GM20000 (cell line): ENCODE data around the gene ADNP2.

Experiments used
- DNase-seq: peaks from one replicate; pipeline ENCODE4 v3.0.0; 2012; ENCODE audit warnings: low spot score
- CTCF ChIP-seq: IDR thresholded peaks from 2 replicates; pipeline ENCODE4 v1.5.1; 2012; ENCODE audit warnings: mild to moderate bottlenecking, control low read depth; ENCODE audit errors: extremely low read depth, missing control alignments

Gene ADNP2

DNA sequence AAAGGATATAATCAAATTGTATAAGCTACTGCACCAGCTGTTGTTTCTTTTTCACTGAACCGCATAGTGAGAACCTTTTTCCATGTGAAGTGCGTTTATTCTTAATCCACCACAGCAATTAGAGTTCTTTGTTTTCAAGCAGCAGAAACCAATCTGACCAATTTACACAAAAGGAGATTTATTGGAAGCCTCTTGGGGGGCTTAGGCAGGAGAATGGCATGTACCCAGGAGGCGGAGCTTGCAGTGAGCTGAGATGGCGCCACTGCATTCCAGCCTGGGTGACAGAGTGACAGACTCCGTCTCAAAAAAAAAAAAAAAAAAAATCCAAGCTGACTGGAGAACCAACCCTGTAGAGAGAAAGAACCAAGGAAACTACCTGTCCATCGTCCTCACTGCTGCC lies 10.0 kb downstream of the ADNP2 start:
- no peak for TF ChIP-seq CTCF
- DNase-seq: no peak

- TF ChIP-seq CTCF: no peak
- no peak for DNase-seq
Measured at GRCh38 chr18:80120932-80121331, 11.9 kb downstream of the ADNP2 start.

GRCh38 chr18:80124131-80124530 lies 15.1 kb downstream of the ADNP2 start:
- no peak for DNase-seq
- TF ChIP-seq CTCF: no peak

DNA sequence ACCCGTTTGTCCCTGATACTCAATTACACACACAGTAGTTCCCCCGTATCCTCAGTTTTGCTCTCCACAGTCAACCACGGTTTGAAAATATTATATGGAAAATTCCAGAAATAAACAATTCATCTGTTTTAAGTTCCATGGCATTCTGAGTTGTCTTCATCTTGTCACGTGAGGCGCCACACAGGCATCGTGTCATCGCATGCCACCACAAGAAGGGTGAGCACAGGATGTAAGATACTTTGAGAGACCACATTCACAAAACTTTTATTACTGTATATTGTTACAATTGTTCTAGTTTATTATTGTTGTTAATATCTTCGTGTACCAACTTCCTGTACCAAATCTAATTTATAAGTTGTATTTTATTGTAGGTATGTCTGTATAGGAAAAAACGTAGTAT lies 17.7 kb downstream of the ADNP2 start:
- DNase-seq: no peak
- TF ChIP-seq CTCF: no peak

GRCh38 chr18:80127635-80128034 lies 18.6 kb downstream of the ADNP2 start:
- no peak for DNase-seq
- no peak for TF ChIP-seq CTCF

DNA sequence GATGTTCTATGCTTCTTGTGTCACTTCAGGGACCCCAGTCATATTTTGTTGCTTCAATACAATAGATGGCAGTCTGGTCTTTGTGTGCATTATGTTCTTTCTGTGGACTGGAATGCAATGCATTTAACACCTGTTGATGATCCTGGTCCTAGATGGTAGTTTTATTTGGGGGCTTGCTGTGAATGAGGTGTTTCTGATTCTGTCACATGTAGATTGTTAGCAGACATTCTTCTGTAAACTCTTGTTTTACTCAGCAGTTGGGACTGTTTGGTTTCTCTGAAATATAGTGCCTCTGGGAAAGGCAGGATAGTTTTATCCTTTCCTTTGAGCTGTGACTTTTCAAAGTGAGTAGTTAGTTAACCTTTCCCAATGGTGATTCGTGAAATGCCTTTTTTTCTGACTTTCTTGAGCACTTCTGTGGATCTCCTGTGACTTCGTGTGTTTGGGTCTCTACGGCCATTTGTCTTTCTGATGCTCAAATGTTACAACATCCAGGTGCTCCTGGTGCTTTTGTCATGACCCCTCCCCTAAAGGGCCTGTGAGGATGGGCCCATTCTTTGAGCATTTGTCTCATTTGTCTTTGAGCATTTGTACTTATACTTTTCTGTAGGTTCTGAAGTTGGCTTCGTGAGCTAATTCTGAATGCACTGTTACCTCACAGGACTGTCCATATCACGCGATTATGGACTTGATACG lies 20.8 kb downstream of the ADNP2 start:
- no peak for DNase-seq
- TF ChIP-seq CTCF: no peak

- no peak for DNase-seq
- TF ChIP-seq CTCF: no peak
Measured at GRCh38 chr18:80130555-80130954, 21.5 kb downstream of the ADNP2 start.
